GM23338 (cell line): Measurements from ENCODE around the gene CCL18. TPM values are rescaled to one million over a fixed set of nuclear protein-coding genes. Genes with fewer than 3 reads are reported as not detected.
"Not testable (repeated sequence)": the region's sequence is repeated elsewhere in the genome, so short reads cannot be mapped to it uniquely, and the experiment has no call there.

ENCODE experiments used
- ATAC-seq: fragments of 200-7000 bp; cut with Tn5 transposase; 3 replicates; pipeline ENCODE4 v1.9.1; 2020
- DNase-seq: peaks from one replicate; pipeline ENCODE4 v3.0.0-alpha.2; 2015; ENCODE audit warnings: low spot score
- H2AFZ ChIP-seq: fragments of 200-600 bp; sonication (generic); 2 replicates; pipeline ENCODE4 v1.8.0; 2016; ENCODE audit warnings: antibody characterized with exemption, mild to moderate bottlenecking, moderate library complexity
- H3F3A ChIP-seq: fragments of 200-600 bp; sonication (generic); replicated peaks from 2 replicates; pipeline ENCODE4 v1.8.0; 2017; ENCODE audit warnings: antibody characterized with exemption, mixed run types, low read depth
- H3K27ac ChIP-seq: fragments of 200-600 bp; sonication (generic); 2 replicates; pipeline ENCODE4 v1.6.1; 2016; ENCODE audit warnings: low read depth
- H3K27me3 ChIP-seq: fragments of 200-600 bp; sonication (generic); 2 replicates; pipeline ENCODE4 v1.8.0; 2016; ENCODE audit warnings: mild to moderate bottlenecking, mixed run types, moderate library complexity; ENCODE audit not compliant: insufficient read depth
- H3K36me3 ChIP-seq: fragments of 200-600 bp; sonication (generic); 2 replicates; pipeline ENCODE4 v1.8.0; 2016; ENCODE audit warnings: mild to moderate bottlenecking; ENCODE audit not compliant: insufficient read depth
- H3K4me1 ChIP-seq: fragments of 200-600 bp; sonication (generic); 2 replicates; pipeline ENCODE4 v1.8.0; 2016; ENCODE audit warnings: mild to moderate bottlenecking, moderate library complexity; ENCODE audit not compliant: insufficient read depth
- H3K4me2 ChIP-seq: fragments of 200-600 bp; sonication (generic); 2 replicates; pipeline ENCODE4 v1.7.1; 2017; ENCODE audit warnings: mixed run types
- H3K4me3 ChIP-seq: fragments of 200-600 bp; sonication (generic); 2 replicates; pipeline ENCODE4 v1.6.1; 2016; ENCODE audit warnings: mixed run types
- H3K79me2 ChIP-seq: fragments of 200-600 bp; sonication (generic); replicated peaks from 2 replicates; pipeline ENCODE4 v1.8.0; 2017; ENCODE audit warnings: mild to moderate bottlenecking; ENCODE audit not compliant: insufficient read depth
- H3K9me2 ChIP-seq: fragments of 200-600 bp; sonication (generic); 2 replicates; pipeline ENCODE4 v1.8.0; 2017; ENCODE audit not compliant: insufficient read depth
- H4K20me1 ChIP-seq: fragments of 200-600 bp; sonication (generic); replicated peaks from 2 replicates; pipeline ENCODE4 v1.8.0; 2017; ENCODE audit warnings: mild to moderate bottlenecking; ENCODE audit not compliant: insufficient read depth
- H3K27ac Mint-ChIP-seq: 2 replicates; pipeline ENCODE4 v1.8.0; 2020; ENCODE audit warnings: inconsistent platforms, mild to moderate bottlenecking, moderate library complexity, mixed read lengths
- H3K27me3 Mint-ChIP-seq: 3 replicates; pipeline ENCODE4 v1.8.0; 2022; ENCODE audit warnings: low read depth, mild to moderate bottlenecking, moderate library complexity, mixed read lengths, inconsistent platforms; ENCODE audit not compliant: insufficient read depth, poor library complexity
- H3K36me3 Mint-ChIP-seq: 3 replicates; pipeline ENCODE4 v1.8.0; 2021; ENCODE audit warnings: low read depth, mild to moderate bottlenecking, inconsistent platforms, moderate library complexity, mixed read lengths
- H3K4me1 Mint-ChIP-seq: 3 replicates; pipeline ENCODE4 v1.8.0; 2020; ENCODE audit warnings: mild to moderate bottlenecking, inconsistent platforms, mixed read lengths
- H3K4me3 Mint-ChIP-seq: 3 replicates; pipeline ENCODE4 v1.8.0; 2021; ENCODE audit warnings: moderate library complexity, mild to moderate bottlenecking, inconsistent platforms, mixed read lengths
- H3K9me3 Mint-ChIP-seq: 3 replicates; pipeline ENCODE4 v1.8.0; 2020; ENCODE audit warnings: moderate library complexity, mild to moderate bottlenecking, inconsistent platforms, mixed read lengths
- ZNF331 ChIP-seq: fragments of 250-450 bp; sonication (Bioruptor Pico); IDR thresholded peaks from 2 replicates; pipeline ENCODE4 v1.5.0; 2020; ENCODE audit warnings: low read depth, mild to moderate bottlenecking, moderate library complexity
- polyA plus RNA-seq: library from polyadenylated mRNA; unstranded; fragments of >200 nt; fragmentation: Nextera tagmentation; extraction: Ambion mirVana; gene quantifications from 2 replicates; pipeline ENCODE4 v1.2.1, GENCODE V29; 2016
- total RNA-seq: library from RNA; depleted of rRNA; stranded (reverse); fragments of >200 nt; shearing (Covaris generic); gene quantifications from 2 replicates; pipeline ENCODE4 v1.2.3, GENCODE V29; 2014
- TF ChIP-seq, protein P1 (sequence below): fragments of 250-450 bp; sonication (Bioruptor Pico); IDR thresholded peaks from 2 replicates; pipeline ENCODE4 v1.5.0; 2020; ENCODE audit warnings: mild to moderate bottlenecking, moderate library complexity
- TF ChIP-seq, protein P2 (sequence below), 2 experiments: fragments of 200-600 bp in 1 of 2; sonication (generic) in 1 of 2; conservative IDR thresholded peaks; 2 replicates each; pipeline versions ENCODE4 v1.5.1 to v1.6.1; 2016 to 2017; ENCODE audit warnings: antibody characterized with exemption in 2 of 2, low read depth in 2 of 2, mild to moderate bottlenecking in 2 of 2, moderate library complexity in 1 of 2

Gene CCL18
- total and polyA plus RNA-seq, 2 experiments from 2014 or later, result not detected

DNA sequence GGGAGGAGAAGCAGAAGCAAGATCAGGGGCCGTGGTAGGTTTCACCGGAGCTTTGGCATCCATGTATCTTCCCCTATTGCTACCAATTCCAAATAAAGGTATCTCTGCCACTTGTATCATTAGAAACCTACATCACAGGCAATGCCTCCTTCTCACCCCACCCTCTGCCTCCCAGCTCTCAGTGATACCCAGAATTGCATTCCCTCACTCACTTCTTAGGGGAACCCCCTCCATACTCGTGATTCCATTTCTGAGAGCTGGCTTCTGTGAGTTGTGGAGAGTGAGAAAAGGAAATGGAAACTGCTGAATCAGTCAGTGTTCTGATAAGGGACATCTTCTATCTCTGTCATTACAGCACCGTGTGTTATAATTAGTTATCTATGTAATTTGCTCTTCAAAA is 28.2 kb downstream of the CCL18 start (continued):
- TF ChIP-seq, protein P1, sequence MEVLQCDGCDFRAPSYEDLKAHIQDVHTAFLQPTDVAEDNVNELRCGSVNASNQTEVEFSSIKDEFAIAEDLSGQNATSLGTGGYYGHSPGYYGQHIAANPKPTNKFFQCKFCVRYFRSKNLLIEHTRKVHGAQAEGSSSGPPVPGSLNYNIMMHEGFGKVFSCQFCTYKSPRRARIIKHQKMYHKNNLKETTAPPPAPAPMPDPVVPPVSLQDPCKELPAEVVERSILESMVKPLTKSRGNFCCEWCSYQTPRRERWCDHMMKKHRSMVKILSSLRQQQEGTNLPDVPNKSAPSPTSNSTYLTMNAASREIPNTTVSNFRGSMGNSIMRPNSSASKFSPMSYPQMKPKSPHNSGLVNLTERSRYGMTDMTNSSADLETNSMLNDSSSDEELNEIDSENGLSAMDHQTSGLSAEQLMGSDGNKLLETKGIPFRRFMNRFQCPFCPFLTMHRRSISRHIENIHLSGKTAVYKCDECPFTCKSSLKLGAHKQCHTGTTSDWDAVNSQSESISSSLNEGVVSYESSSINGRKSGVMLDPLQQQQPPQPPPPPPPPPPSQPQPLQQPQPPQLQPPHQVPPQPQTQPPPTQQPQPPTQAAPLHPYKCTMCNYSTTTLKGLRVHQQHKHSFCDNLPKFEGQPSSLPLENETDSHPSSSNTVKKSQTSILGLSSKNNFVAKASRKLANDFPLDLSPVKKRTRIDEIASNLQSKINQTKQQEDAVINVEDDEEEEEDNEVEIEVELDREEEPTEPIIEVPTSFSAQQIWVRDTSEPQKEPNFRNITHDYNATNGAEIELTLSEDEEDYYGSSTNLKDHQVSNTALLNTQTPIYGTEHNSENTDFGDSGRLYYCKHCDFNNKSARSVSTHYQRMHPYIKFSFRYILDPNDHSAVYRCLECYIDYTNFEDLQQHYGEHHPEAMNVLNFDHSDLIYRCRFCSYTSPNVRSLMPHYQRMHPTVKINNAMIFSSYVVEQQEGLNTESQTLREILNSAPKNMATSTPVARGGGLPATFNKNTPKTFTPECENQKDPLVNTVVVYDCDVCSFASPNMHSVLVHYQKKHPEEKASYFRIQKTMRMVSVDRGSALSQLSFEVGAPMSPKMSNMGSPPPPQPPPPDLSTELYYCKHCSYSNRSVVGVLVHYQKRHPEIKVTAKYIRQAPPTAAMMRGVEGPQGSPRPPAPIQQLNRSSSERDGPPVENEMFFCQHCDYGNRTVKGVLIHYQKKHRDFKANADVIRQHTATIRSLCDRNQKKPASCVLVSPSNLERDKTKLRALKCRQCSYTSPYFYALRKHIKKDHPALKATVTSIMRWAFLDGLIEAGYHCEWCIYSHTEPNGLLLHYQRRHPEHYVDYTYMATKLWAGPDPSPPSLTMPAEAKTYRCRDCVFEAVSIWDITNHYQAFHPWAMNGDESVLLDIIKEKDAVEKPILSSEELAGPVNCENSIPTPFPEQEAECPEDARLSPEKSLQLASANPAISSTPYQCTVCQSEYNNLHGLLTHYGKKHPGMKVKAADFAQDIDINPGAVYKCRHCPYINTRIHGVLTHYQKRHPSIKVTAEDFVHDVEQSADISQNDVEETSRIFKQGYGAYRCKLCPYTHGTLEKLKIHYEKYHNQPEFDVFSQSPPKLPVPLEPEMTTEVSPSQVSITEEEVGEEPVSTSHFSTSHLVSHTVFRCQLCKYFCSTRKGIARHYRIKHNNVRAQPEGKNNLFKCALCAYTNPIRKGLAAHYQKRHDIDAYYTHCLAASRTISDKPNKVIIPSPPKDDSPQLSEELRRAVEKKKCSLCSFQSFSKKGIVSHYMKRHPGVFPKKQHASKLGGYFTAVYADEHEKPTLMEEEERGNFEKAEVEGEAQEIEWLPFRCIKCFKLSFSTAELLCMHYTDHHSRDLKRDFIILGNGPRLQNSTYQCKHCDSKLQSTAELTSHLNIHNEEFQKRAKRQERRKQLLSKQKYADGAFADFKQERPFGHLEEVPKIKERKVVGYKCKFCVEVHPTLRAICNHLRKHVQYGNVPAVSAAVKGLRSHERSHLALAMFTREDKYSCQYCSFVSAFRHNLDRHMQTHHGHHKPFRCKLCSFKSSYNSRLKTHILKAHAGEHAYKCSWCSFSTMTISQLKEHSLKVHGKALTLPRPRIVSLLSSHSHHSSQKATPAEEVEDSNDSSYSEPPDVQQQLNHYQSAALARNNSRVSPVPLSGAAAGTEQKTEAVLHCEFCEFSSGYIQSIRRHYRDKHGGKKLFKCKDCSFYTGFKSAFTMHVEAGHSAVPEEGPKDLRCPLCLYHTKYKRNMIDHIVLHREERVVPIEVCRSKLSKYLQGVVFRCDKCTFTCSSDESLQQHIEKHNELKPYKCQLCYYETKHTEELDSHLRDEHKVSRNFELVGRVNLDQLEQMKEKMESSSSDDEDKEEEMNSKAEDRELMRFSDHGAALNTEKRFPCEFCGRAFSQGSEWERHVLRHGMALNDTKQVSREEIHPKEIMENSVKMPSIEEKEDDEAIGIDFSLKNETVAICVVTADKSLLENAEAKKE (CRISPR knock-in tag), result no peak
- no peak for TF ChIP-seq ZNF331 (CRISPR knock-in tag)

DNA sequence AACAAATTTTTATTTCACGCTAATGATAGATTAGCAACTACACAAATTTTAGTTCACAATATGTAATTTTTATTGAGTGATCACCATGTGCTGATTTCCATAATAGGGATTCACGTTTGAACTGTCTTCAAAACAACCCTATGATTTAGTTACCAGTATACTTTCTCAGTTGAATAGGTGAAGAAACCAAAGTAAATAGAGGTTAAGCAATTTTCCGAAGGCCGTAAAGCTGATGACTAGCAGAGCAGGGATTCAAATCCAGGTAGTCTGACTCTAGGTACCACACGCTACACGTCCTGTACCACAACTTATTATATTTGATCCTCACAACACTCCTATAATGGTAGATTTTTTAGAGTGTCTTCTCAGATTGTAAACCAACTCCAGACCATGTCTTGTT is 28.6 kb downstream of the CCL18 start:
- H3K4me1 ChIP-seq, H3K36me3 Mint-ChIP-seq, H3K27ac ChIP-seq, H3F3A ChIP-seq, H3K4me1 Mint-ChIP-seq, ATAC-seq, DNase-seq, H3K27me3 Mint-ChIP-seq, H3K27ac Mint-ChIP-seq, H3K4me3 ChIP-seq, H2AFZ ChIP-seq, H3K4me2 ChIP-seq, H3K27me3 ChIP-seq, H3K9me2 ChIP-seq, H4K20me1 ChIP-seq, H3K9me3 Mint-ChIP-seq, H3K79me2 ChIP-seq, H3K36me3 ChIP-seq, H3K4me3 Mint-ChIP-seq: not testable (repeated sequence)

DNA sequence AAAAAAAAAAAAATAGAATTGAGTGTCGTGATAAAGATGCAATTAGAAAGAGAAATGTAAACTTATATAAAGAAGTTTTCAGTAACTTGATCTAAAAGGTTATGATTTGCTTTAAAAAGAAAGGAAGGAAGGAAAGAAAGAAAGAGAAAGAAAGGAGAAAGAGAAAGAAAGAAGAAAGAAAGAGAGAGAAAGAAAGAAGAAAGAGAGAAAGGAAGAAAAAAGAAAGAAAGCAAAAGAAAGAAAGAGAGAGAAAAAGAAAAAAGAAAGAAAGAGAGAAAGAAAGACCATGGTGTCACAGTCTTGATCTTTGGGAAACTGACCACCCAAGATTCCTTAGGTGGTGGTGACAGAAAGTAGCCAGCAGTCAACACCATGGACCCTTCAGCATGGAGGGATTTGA is 30.2 kb downstream of the CCL18 start:
- ATAC-seq (no peak), DNase-seq (no peak)
- Histone ChIP-seq H3K27ac (no peak overlapping the region), H3K9me2 (0 out of 2 replicates have a peak, but pooled peaks cover 6% of the 10 kb centered on the region), H4K20me1 (no peaks in the 10 kb centered on the region), H3K27me3 (no peaks in the 10 kb centered on the region), H3K4me1 (no peaks in the 10 kb centered on the region), H2AFZ (peak overlapping the region; percentile 69; the same call in 1 of the 2 replicates), H3K4me3 (no peak overlapping the region), H3K36me3 (no peaks in the 10 kb centered on the region), H3F3A (no peaks in the 10 kb centered on the region), H3K79me2 (no peaks in the 10 kb centered on the region), H3K4me2 (no peak overlapping the region)
- Mint-ChIP-seq H3K4me3 (no peak overlapping the region; the same call in 2 of the 3 replicates), H3K36me3 (no peaks in the 10 kb centered on the region), H3K27ac (no peak overlapping the region), H3K9me3 (no peaks in the 10 kb centered on the region; the same call in 2 of the 3 replicates), H3K27me3 (peaks cover 9% of the 10 kb centered on the region), H3K4me1 (peaks cover 4% of the 10 kb centered on the region)
- TF ChIP-seq, protein P2, sequence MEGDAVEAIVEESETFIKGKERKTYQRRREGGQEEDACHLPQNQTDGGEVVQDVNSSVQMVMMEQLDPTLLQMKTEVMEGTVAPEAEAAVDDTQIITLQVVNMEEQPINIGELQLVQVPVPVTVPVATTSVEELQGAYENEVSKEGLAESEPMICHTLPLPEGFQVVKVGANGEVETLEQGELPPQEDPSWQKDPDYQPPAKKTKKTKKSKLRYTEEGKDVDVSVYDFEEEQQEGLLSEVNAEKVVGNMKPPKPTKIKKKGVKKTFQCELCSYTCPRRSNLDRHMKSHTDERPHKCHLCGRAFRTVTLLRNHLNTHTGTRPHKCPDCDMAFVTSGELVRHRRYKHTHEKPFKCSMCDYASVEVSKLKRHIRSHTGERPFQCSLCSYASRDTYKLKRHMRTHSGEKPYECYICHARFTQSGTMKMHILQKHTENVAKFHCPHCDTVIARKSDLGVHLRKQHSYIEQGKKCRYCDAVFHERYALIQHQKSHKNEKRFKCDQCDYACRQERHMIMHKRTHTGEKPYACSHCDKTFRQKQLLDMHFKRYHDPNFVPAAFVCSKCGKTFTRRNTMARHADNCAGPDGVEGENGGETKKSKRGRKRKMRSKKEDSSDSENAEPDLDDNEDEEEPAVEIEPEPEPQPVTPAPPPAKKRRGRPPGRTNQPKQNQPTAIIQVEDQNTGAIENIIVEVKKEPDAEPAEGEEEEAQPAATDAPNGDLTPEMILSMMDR (conservative IDR thresholded peaks at IDR 0.05; ENCODE audit: low read depth in 2 of 2), result no peak
